Measurements from ENCODE around the gene DOCK3. TPM values are rescaled to one million over a fixed set of nuclear protein-coding genes. Genes with fewer than 3 reads are reported as not detected.

DOCK3 gene
- total RNA-seq, 1 experiment from 2014 or later, result 8.3 TPM

DNA sequence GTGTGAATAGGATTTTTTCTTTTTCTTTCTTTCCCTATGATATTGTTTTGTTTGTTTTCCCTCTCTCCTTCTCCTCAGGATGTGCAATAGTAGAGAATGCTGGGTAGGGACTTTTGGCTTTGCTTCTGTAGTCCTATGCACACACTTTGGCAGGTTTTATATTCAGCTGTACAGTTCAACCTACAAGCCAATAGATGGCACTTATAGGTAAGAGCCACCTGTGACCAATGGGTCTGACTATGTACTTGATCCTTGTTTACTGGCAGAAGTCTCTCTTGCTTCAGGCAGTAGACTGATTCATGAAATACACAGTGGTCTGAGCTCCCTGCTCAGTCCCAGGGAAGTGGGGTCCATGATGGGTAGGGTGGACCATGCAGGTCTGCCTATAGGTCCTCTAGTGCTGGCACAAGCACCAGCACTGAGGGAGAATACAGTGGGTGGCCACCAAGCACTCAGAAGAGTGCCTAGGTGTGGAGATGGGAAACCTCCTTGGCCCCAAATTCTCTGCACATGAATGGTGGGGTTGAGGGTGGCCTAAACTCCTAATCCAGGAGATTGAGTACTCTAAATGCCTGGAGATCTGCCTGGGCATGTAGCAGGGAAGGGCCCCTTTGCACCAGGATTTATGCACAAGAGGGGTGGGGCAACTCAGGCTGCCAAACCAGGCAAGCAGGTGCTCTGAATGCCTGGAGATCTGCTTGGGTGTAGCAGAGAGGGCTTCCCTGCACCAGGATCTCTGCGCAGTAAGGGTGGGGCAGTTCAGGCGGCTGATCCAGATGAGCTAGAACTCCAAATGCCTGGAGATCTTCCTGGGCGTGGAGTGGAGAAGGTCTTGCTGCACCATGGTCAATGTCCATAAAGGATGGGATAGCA is 176.1 kb downstream of the DOCK3 start:
- DNase-seq, result peak; percentile 39
- 0 out of 2 replicates have a peak, but pooled peaks cover 2% of the 10 kb centered on the region for H3K79me2 ChIP-seq (ENCODE audit: insufficient read depth, low read length)
- H4K5ac ChIP-seq (ENCODE audit: insufficient read length, low read depth, low read length), result no peak overlapping the region
- H3K27me3 Mint-ChIP-seq (ENCODE audit: low read depth), result no peaks in the 10 kb centered on the region
- H2BK12ac ChIP-seq (ENCODE audit: insufficient read length, low read depth, low read length), result no peak overlapping the region
- H3K27ac ChIP-seq (ENCODE audit: insufficient read length, low read depth, low read length), result no peak overlapping the region
- H3K18ac ChIP-seq (ENCODE audit: insufficient read length, low read depth, low read length), result no peak overlapping the region
- TF ChIP-seq, protein P1, sequence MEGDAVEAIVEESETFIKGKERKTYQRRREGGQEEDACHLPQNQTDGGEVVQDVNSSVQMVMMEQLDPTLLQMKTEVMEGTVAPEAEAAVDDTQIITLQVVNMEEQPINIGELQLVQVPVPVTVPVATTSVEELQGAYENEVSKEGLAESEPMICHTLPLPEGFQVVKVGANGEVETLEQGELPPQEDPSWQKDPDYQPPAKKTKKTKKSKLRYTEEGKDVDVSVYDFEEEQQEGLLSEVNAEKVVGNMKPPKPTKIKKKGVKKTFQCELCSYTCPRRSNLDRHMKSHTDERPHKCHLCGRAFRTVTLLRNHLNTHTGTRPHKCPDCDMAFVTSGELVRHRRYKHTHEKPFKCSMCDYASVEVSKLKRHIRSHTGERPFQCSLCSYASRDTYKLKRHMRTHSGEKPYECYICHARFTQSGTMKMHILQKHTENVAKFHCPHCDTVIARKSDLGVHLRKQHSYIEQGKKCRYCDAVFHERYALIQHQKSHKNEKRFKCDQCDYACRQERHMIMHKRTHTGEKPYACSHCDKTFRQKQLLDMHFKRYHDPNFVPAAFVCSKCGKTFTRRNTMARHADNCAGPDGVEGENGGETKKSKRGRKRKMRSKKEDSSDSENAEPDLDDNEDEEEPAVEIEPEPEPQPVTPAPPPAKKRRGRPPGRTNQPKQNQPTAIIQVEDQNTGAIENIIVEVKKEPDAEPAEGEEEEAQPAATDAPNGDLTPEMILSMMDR (conservative IDR thresholded peaks at IDR 0.05), result no peak
- no peaks in the 10 kb centered on the region for H4K20me1 ChIP-seq (ENCODE audit: control insufficient read depth, insufficient read depth, insufficient read length)
- no peak overlapping the region for H2AFZ ChIP-seq (ENCODE audit: low read length)
- no peaks in the 10 kb centered on the region for H3K9me3 ChIP-seq (ENCODE audit: control insufficient read depth, low read depth, low read length)
- H3K4ac ChIP-seq (ENCODE audit: low read depth, low read length), result no peak overlapping the region
- H3K4me1 ChIP-seq (ENCODE audit: insufficient read depth, low read length), result no peaks in the 10 kb centered on the region
- no peak overlapping the region for H2BK20ac ChIP-seq (ENCODE audit: low read depth, low read length, poor library complexity, severe bottlenecking)
- no peak overlapping the region for H3K4me2 ChIP-seq (ENCODE audit: insufficient read depth, insufficient read length, low read length)
- H3T11ph ChIP-seq (ENCODE audit: low read length), result no peak overlapping the region
- no peak overlapping the region for H4K91ac ChIP-seq (ENCODE audit: insufficient read length, low read depth, low read length)
- H3K79me1 ChIP-seq (ENCODE audit: insufficient read depth, low read depth, low read length, poor library complexity, severe bottlenecking), result no peaks in the 10 kb centered on the region
- H3K4me3 Mint-ChIP-seq, result no peak overlapping the region; a peak in 1 of 5 replicates
- no peak overlapping the region for H2BK15ac ChIP-seq (ENCODE audit: low read depth, low read length)
- H3K36me3 Mint-ChIP-seq (ENCODE audit: insufficient read depth in 1 of 3, low read depth in 3 of 3), result peaks cover 17 to 40% (median 17%) of the 10 kb centered on the region in 3 experiments
- no peak overlapping the region for H3K9ac ChIP-seq (ENCODE audit: extremely low read depth, insufficient read length, low read length)
- peaks cover 27 to 33% of the 10 kb centered on the region in 2 experiments for H3K9me3 Mint-ChIP-seq
- H3K27me3 ChIP-seq (ENCODE audit: insufficient read depth, low read length), result no peaks in the 10 kb centered on the region
- no peak overlapping the region for H3K23ac ChIP-seq (ENCODE audit: insufficient read length, low read depth, low read length)
- H3K56ac ChIP-seq (ENCODE audit: insufficient read length, low read depth, low read length), result no peak overlapping the region
- H2BK5ac ChIP-seq (ENCODE audit: insufficient read length, low read length), result no peak overlapping the region
- no peak overlapping the region for H4K8ac ChIP-seq (replicated peaks; ENCODE audit: insufficient read length, low read depth, low read length)
- H3K23me2 ChIP-seq (ENCODE audit: insufficient read length, low read depth, low read length, poor library complexity, severe bottlenecking), result no peaks in the 10 kb centered on the region
- no peak overlapping the region for H2AK5ac ChIP-seq (ENCODE audit: insufficient read length, low read length)
- H2BK120ac ChIP-seq (ENCODE audit: low read depth, low read length, poor library complexity, severe bottlenecking), result no peak overlapping the region
- H3K14ac ChIP-seq (ENCODE audit: insufficient read depth, low read length), result no peak overlapping the region
- peak overlapping the region in 1 of 3 experiments; percentile 72; a peak in 2 of 7 replicates for H3K27ac Mint-ChIP-seq
- H3K4me1 Mint-ChIP-seq, result peaks cover 18 to 33% of the 10 kb centered on the region in 2 experiments
- WGBS (ENCODE audit: extremely low coverage, insufficient read length, low lambda C conversion rate), result no CpG with 5 or more reads among the region's 3 CpGs

Data from H9 (cell line).